OCI-LY3 (cell line): Measurements from ENCODE around the gene CBY1.

ENCODE experiments used
- H2AFZ ChIP-seq: fragments of 200-600, 300-600 bp; shearing (Covaris generic); 2 replicates; pipeline ENCODE4 v1.6.0; 2014; ENCODE audit warnings: antibody characterized with exemption, low read depth, low read length
- H3K27ac ChIP-seq: fragments of 200-600, 300-600 bp; sonication (generic); 2 replicates; pipeline ENCODE4 v1.5.1; 2014; ENCODE audit warnings: mild to moderate bottlenecking, low read length, moderate library complexity, mixed read lengths
- H3K27me3 ChIP-seq: fragments of 200-600, 300-600 bp; sonication (generic); 2 replicates; pipeline ENCODE4 v1.6.1; 2014; ENCODE audit warnings: low read depth, low read length, mixed read lengths
- H3K36me3 ChIP-seq: fragments of 200-600, 300-600 bp; sonication (generic); replicated peaks from 2 replicates; pipeline ENCODE3; 2014; ENCODE audit warnings: low read depth, low read length, mixed read lengths
- H3K4me1 ChIP-seq: fragments of 300-600, 200-600 bp; sonication (generic); 2 replicates; pipeline ENCODE4 v1.6.1; 2014; ENCODE audit warnings: low read length, mixed read lengths
- H3K4me2 ChIP-seq: fragments of 200-600, 300-600 bp; sonication (generic); 2 replicates; pipeline ENCODE4 v1.6.1; 2014; ENCODE audit warnings: low read length, mixed read lengths
- H3K4me3 ChIP-seq: fragments of 300-600, 200-600 bp; sonication (generic); 2 replicates; pipeline ENCODE4 v1.5.1; 2014; ENCODE audit warnings: antibody characterized with exemption, mild to moderate bottlenecking, low read length, moderate library complexity
- H3K79me2 ChIP-seq: fragments of 300-600, 200-600 bp; shearing (Covaris generic); 2 replicates; pipeline ENCODE4 v1.6.1; 2014; ENCODE audit warnings: mild to moderate bottlenecking, low read length, mixed read lengths
- H3K9ac ChIP-seq: fragments of 300-600, 200-600 bp; shearing (Covaris generic); 2 replicates; pipeline ENCODE4 v1.6.0; 2014; ENCODE audit warnings: mild to moderate bottlenecking, low read length, moderate library complexity
- H3K9me3 ChIP-seq: fragments of 200-600, 300-600 bp; shearing (Covaris generic); 2 replicates; pipeline ENCODE4 v1.6.1; 2014; ENCODE audit warnings: low read length, mixed read lengths; ENCODE audit not compliant: insufficient read depth
- H4K20me1 ChIP-seq: fragments of 200-600, 300-600 bp; sonication (generic); 2 replicates; pipeline ENCODE4 v1.6.1; 2016; ENCODE audit warnings: low read length, mixed read lengths; ENCODE audit not compliant: insufficient read depth
- EZH2phosphoT487 ChIP-seq: fragments of 200-600 bp; shearing (Covaris generic); IDR thresholded peaks from 2 replicates; pipeline ENCODE4 v1.6.1; 2018; ENCODE audit warnings: antibody characterized with exemption, mixed run types, low read depth
- TF ChIP-seq, protein P1 (sequence below): fragments of 200-600, 300-600 bp; sonication (generic); IDR thresholded peaks from 2 replicates; pipeline ENCODE4 v1.5.1; 2014; ENCODE audit warnings: antibody characterized with exemption, low read length, low read depth

The CBY1 gene

GRCh38 chr22:38705235-38706100 is 49.0 kb downstream of the CBY1 start, which contains the start of gene GTPBP1:
Gene GTPBP1 (plus strand): TSS chr22:38705944. CDS start chr22:38705956, 12 bp downstream.
- peak within 1 kb of the TSS; percentile 90 for H3K9ac ChIP-seq
- peaks cover 48% of the 10 kb centered on the region for H3K79me2 ChIP-seq
- H3K9me3 ChIP-seq: no peaks in the 10 kb centered on the region
- peaks cover 41% of the 10 kb centered on the region for H3K4me1 ChIP-seq
- peaks cover 19% of the 10 kb centered on the region for H3K36me3 ChIP-seq
- H4K20me1 ChIP-seq: peaks cover 40% of the 10 kb centered on the region
- TF ChIP-seq EZH2phosphoT487: no peak
- TF ChIP-seq, protein P1, sequence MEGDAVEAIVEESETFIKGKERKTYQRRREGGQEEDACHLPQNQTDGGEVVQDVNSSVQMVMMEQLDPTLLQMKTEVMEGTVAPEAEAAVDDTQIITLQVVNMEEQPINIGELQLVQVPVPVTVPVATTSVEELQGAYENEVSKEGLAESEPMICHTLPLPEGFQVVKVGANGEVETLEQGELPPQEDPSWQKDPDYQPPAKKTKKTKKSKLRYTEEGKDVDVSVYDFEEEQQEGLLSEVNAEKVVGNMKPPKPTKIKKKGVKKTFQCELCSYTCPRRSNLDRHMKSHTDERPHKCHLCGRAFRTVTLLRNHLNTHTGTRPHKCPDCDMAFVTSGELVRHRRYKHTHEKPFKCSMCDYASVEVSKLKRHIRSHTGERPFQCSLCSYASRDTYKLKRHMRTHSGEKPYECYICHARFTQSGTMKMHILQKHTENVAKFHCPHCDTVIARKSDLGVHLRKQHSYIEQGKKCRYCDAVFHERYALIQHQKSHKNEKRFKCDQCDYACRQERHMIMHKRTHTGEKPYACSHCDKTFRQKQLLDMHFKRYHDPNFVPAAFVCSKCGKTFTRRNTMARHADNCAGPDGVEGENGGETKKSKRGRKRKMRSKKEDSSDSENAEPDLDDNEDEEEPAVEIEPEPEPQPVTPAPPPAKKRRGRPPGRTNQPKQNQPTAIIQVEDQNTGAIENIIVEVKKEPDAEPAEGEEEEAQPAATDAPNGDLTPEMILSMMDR: no peak
- H3K4me3 ChIP-seq: peak within 1 kb of the TSS; percentile 89
- H3K27me3 ChIP-seq: no peaks in the 10 kb centered on the region
- peak within 1 kb of the TSS; percentile 69 for H3K27ac ChIP-seq
- peak within 1 kb of the TSS; percentile 88 for H3K4me2 ChIP-seq
- peak within 1 kb of the TSS; percentile 84 for H2AFZ ChIP-seq

DNA sequence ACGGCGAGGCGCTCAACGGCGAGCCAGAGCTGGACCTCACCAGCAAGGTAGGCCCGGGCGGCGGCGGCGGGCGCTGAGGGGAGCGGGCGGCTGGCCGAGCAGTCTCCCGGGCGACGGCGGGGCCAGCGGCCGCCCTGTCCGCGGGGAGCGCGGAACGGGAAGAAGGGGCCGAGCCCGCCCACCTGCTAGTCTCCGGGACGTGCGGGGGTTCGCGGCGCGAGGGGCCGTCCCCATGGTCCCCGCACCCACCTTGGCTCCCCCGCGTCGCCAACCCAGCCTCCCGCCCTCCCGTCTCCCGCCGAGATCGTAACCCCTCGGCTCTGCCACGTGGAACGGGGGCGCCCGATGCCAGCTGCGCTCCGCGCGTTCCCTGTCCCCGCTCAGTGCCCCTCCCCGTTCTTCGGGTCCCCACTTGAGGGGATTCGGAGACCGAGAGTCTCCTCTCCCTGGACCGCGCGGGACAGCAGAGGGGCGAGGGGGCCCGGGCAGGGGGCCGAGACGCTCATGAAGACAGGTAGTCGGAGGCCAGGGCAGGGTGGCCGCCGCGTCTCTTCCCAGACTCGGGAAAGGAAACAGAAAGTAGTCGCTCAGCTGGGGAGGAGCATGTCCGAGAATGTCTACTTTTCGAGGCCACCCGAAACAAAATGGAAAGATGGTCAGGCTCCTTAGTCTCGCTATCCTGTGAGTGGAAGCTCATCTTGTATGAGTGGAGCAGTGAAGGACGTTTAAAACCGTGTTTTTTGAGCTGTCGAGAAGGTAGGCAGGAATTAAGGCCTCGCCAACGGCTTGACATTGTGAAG is 49.9 kb downstream of the CBY1 start:
- Histone ChIP-seq H3K36me3 (peaks cover 28% of the 10 kb centered on the region), H3K9ac (peak overlapping the region; percentile 90), H4K20me1 (peaks cover 48% of the 10 kb centered on the region), H3K4me3 (peak overlapping the region; percentile 89), H3K4me2 (peak overlapping the region; percentile 88), H3K27me3 (no peaks in the 10 kb centered on the region), H2AFZ (no peak overlapping the region), H3K4me1 (peaks cover 41% of the 10 kb centered on the region), H3K9me3 (no peaks in the 10 kb centered on the region), H3K27ac (peak overlapping the region; percentile 69), H3K79me2 (peaks cover 56% of the 10 kb centered on the region)
- TF ChIP-seq, protein P1: no peak
- TF ChIP-seq EZH2phosphoT487: no peak

- H3K27me3 ChIP-seq: no peaks in the 10 kb centered on the region
- H3K36me3 ChIP-seq: peaks cover 28% of the 10 kb centered on the region
- peaks cover 52% of the 10 kb centered on the region for H4K20me1 ChIP-seq
- peak overlapping the region; percentile 88 for H3K4me2 ChIP-seq
- H3K4me1 ChIP-seq: peaks cover 36% of the 10 kb centered on the region
- H3K9ac ChIP-seq: peak overlapping the region; percentile 90
- peak overlapping the region; percentile 89 for H3K4me3 ChIP-seq
- peak overlapping the region; percentile 69 for H3K27ac ChIP-seq
- peaks cover 61% of the 10 kb centered on the region for H3K79me2 ChIP-seq
- no peak overlapping the region for H2AFZ ChIP-seq
- TF ChIP-seq, protein P1: no peak
- TF ChIP-seq EZH2phosphoT487: no peak
- no peaks in the 10 kb centered on the region for H3K9me3 ChIP-seq
Observed at GRCh38 chr22:38706901-38707195, 50.4 kb downstream of the CBY1 start.

DNA sequence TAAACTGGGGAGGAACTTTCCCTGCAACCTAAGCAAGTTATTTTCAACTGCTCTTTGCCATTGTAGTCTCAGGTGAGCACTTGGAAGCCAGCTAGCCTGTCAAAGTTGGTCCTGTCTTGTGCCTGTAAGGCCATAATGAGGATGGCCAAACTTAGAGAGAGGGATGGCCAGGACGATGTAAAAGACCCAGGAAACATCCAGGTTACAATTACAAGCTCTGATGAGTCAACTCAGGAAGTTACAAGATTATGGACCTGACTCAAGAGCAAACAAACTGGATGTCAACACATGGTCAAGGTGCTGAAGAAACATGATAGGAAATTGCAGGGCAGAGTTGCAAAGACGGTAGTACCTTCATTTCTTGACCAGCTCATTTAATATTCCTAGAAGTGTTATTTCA is 50.9 kb downstream of the CBY1 start:
- peak overlapping the region; percentile 90 for H3K9ac ChIP-seq
- peak overlapping the region; percentile 69 for H3K27ac ChIP-seq
- peaks cover 32% of the 10 kb centered on the region for H3K36me3 ChIP-seq
- H3K9me3 ChIP-seq: no peaks in the 10 kb centered on the region
- H3K79me2 ChIP-seq: peaks cover 66% of the 10 kb centered on the region
- H3K4me1 ChIP-seq: peaks cover 36% of the 10 kb centered on the region
- peak overlapping the region; percentile 88 for H3K4me2 ChIP-seq
- H3K27me3 ChIP-seq: no peaks in the 10 kb centered on the region
- no peak overlapping the region for H2AFZ ChIP-seq
- no peak for TF ChIP-seq EZH2phosphoT487
- TF ChIP-seq, protein P1: no peak
- H4K20me1 ChIP-seq: peaks cover 57% of the 10 kb centered on the region
- H3K4me3 ChIP-seq: peak overlapping the region; percentile 89
